ENCODE measurements around the gene PGC. TPM values are rescaled to one million over a fixed set of nuclear protein-coding genes. Genes with fewer than 3 reads are reported as not detected.

The PGC gene
- total RNA-seq, 1 experiment from 2014 or later, result not detected

DNA sequence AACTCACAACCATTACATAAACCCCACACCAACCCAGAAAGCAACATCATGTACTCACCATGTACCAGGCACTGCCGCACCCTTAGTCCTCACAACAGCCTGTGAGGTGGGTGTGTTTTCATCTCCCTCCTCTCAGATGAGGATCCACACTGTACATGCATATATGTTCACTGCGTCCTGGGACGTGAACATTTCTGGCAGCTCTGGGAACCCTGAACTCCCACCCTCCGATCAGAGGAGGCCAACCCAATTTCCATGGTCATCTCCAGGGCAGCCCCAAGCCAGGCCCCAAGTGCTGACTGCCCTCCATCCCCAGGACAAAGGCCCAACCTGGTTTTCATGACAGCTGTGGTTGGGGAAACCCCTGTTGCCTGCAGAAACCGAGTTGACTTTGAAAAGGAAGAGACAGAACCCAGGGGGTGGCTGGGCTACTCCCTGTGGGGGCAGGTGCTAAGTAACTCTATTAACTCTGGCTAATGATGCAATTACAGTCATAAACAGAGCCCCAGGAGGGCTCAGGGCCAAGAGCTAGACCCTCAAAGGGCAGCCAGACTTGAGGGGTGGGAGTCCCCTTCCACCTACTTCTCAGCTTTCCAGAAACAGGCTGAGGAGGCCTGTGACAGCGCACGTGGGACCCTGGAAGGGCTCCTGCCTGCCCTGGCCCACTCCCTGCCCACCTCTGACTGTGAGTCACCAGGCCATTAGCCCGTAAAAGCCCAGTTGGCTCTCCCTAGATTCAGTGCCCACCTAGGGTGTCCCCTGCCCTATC lies 14.4 kb downstream of the PGC start:
- H3K4me1 ChIP-seq (ENCODE audit: insufficient read depth, low read length), result peaks cover 11% of the 10 kb centered on the region; the same call in 1 of the 2 replicates
- Mint-ChIP-seq H3K4me3 (peak overlapping the region; percentile 72 to 93), H3K27me3 (ENCODE audit: low read depth) (peaks cover 31% of the 10 kb centered on the region), H3K27ac (no peak overlapping the region), H3K4me1 (peaks cover 55 to 57% of the 10 kb centered on the region in 2 experiments), H3K9me3 (no peaks in the 10 kb centered on the region; a peak in 1 of 5 replicates), H3K36me3 (ENCODE audit: insufficient read depth in 1 of 3, low read depth in 3 of 3) (no peaks in the 10 kb centered on the region)
- H2AFZ ChIP-seq (ENCODE audit: low read length), result no peak overlapping the region
- no peak overlapping the region for H3K56ac ChIP-seq (ENCODE audit: insufficient read length, low read depth, low read length)
- H3K4ac ChIP-seq (ENCODE audit: low read depth, low read length), result no peak overlapping the region
- no peak overlapping the region for H3K9ac ChIP-seq (ENCODE audit: extremely low read depth, insufficient read length, low read length)
- no peak overlapping the region for H2BK12ac ChIP-seq (ENCODE audit: insufficient read length, low read depth, low read length)
- H2BK120ac ChIP-seq (ENCODE audit: low read depth, low read length, poor library complexity, severe bottlenecking), result no peak overlapping the region
- no peak for TF ChIP-seq CTCF (conservative IDR thresholded peaks at IDR 0.05)
- H3K9me3 ChIP-seq (ENCODE audit: control insufficient read depth, low read depth, low read length), result no peaks in the 10 kb centered on the region
- no peaks in the 10 kb centered on the region for H4K20me1 ChIP-seq (ENCODE audit: control insufficient read depth, insufficient read depth, insufficient read length)
- WGBS (ENCODE audit: extremely low coverage, insufficient read length, low lambda C conversion rate), result no CpG with 5 or more reads among the region's 8 CpGs
- no peak overlapping the region for H4K8ac ChIP-seq (replicated peaks; ENCODE audit: insufficient read length, low read depth, low read length)
- H3K4me2 ChIP-seq (ENCODE audit: insufficient read depth, insufficient read length, low read length), result peak overlapping the region; percentile 55
- H2BK5ac ChIP-seq (ENCODE audit: insufficient read length, low read length), result no peak overlapping the region
- no peak overlapping the region for H2BK15ac ChIP-seq (ENCODE audit: low read depth, low read length)
- peaks cover 12% of the 10 kb centered on the region for H3K23me2 ChIP-seq (ENCODE audit: insufficient read length, low read depth, low read length, poor library complexity, severe bottlenecking)
- H3K23ac ChIP-seq (ENCODE audit: insufficient read length, low read depth, low read length), result no peak overlapping the region
- no peak overlapping the region for H4K91ac ChIP-seq (ENCODE audit: insufficient read length, low read depth, low read length)
- H3K14ac ChIP-seq (ENCODE audit: insufficient read depth, low read length), result no peak overlapping the region
- DNase-seq, result no peak
- H3K79me2 ChIP-seq (ENCODE audit: insufficient read depth, low read length), result no peaks in the 10 kb centered on the region
- H3T11ph ChIP-seq (ENCODE audit: low read length), result no peak overlapping the region
- no peak overlapping the region for H4K5ac ChIP-seq (ENCODE audit: insufficient read length, low read depth, low read length)
- no peaks in the 10 kb centered on the region for H3K27me3 ChIP-seq (ENCODE audit: insufficient read depth, low read length)
- no peak overlapping the region for H2BK20ac ChIP-seq (ENCODE audit: low read depth, low read length, poor library complexity, severe bottlenecking)
- H2AK5ac ChIP-seq (ENCODE audit: insufficient read length, low read length), result no peak overlapping the region
- no peak overlapping the region for H3K27ac ChIP-seq (ENCODE audit: insufficient read length, low read depth, low read length)
- H3K79me1 ChIP-seq (ENCODE audit: insufficient read depth, low read depth, low read length, poor library complexity, severe bottlenecking), result no peaks in the 10 kb centered on the region
- H3K18ac ChIP-seq (ENCODE audit: insufficient read length, low read depth, low read length), result no peak overlapping the region

All from H9 (cell line).